Non-pigmented ciliary epithelial cell (primary cell): Measurements from ENCODE around the gene CNPY4.

Source experiments
- DNase-seq: peaks from one replicate; pipeline ENCODE4 v3.0.0-alpha.2; 2010; ENCODE audit warnings: low read depth

CNPY4 gene

GRCh38 chr7:100119072-100119969, at the start of gene CNPY4, which contains the start of gene TAF6:
Gene CNPY4 (plus strand): TSS chr7:100119634. CDS start chr7:100119745, 111 bp downstream.
Gene TAF6 (minus strand): TSS chr7:100119358. CDS start chr7:100114209, 5,149 bp downstream.
- peak; percentile 83 for DNase-seq

GRCh38 chr7:100069991-100070390, 49.4 kb upstream of the CNPY4 start:
- DNase-seq = no peak

- no peak for DNase-seq
These were observed 48.3 kb upstream of the CNPY4 start for GRCh38 chr7:100071018-100071723.

GRCh38 chr7:100072462-100072861, 47.0 kb upstream of the CNPY4 start:
- no peak for DNase-seq

- DNase-seq = no peak
These were observed 44.6 kb upstream of the CNPY4 start for GRCh38 chr7:100074841-100075240.

GRCh38 chr7:100075418-100075817, 44.0 kb upstream of the CNPY4 start:
- DNase-seq = no peak

GRCh38 chr7:100077205-100077604, 42.2 kb upstream of the CNPY4 start:
- DNase-seq = no peak

- DNase-seq = no peak
These were observed 40.3 kb upstream of the CNPY4 start for GRCh38 chr7:100079024-100079560.

GRCh38 chr7:100080907-100081534, 38.4 kb upstream of the CNPY4 start:
- no peak for DNase-seq

GRCh38 chr7:100081535-100082102, 37.8 kb upstream of the CNPY4 start, which contains the start of gene ZNF3:
Gene ZNF3 (minus strand): TSS chr7:100081723. CDS start chr7:100077357, 4,366 bp downstream.
- DNase-seq = peak; percentile 98

GRCh38 chr7:100082978-100083377, 36.5 kb upstream of the CNPY4 start:
- no peak for DNase-seq

- no peak for DNase-seq
These were observed 33.9 kb upstream of the CNPY4 start for GRCh38 chr7:100085515-100085914.

GRCh38 chr7:100087055-100087750, 32.2 kb upstream of the CNPY4 start:
- DNase-seq = peak; percentile 95

GRCh38 chr7:100088095-100088620, 31.3 kb upstream of the CNPY4 start:
- no peak for DNase-seq

GRCh38 chr7:100088621-100089457, 30.6 kb upstream of the CNPY4 start, which contains the start of gene COPS6:
Gene COPS6 (plus strand): TSS chr7:100088969. CDS start chr7:100088991, 22 bp downstream.
- DNase-seq = no peak

GRCh38 chr7:100089458-100090196, 29.8 kb upstream of the CNPY4 start:
- no peak for DNase-seq

- DNase-seq = no peak
These were observed 28.7 kb upstream of the CNPY4 start for GRCh38 chr7:100090527-100091410.
